Endothelial cell (in vitro differentiated cells): ENCODE measurements around the gene ABCF2. TPM values are rescaled to one million over a fixed set of nuclear protein-coding genes. Genes with fewer than 3 reads are reported as not detected.

Experiments used
- DNase-seq: peaks from one replicate; pipeline ENCODE4 v3.0.0; 2021; ENCODE audit warnings: low spot score
- H3K27ac Mint-ChIP-seq: one replicate; pipeline ENCODE4 v1.8.0; 2021; ENCODE audit warnings: mixed read lengths, inconsistent platforms; ENCODE audit not compliant: unreplicated experiment
- H3K27me3 Mint-ChIP-seq: one replicate; pipeline ENCODE4 v1.8.0; 2021; ENCODE audit warnings: mild to moderate bottlenecking, moderate library complexity, mixed read lengths, inconsistent platforms; ENCODE audit not compliant: unreplicated experiment
- H3K36me3 Mint-ChIP-seq: one replicate; pipeline ENCODE4 v1.8.0; 2021; ENCODE audit warnings: mild to moderate bottlenecking, low read depth, mixed read lengths, inconsistent platforms; ENCODE audit not compliant: unreplicated experiment
- H3K4me1 Mint-ChIP-seq: one replicate; pipeline ENCODE4 v1.8.0; 2021; ENCODE audit warnings: mild to moderate bottlenecking, mixed read lengths, inconsistent platforms; ENCODE audit not compliant: unreplicated experiment
- H3K4me3 Mint-ChIP-seq: one replicate; pipeline ENCODE4 v1.8.0; 2021; ENCODE audit warnings: mild to moderate bottlenecking, mixed read lengths, inconsistent platforms; ENCODE audit not compliant: unreplicated experiment
- H3K9me3 Mint-ChIP-seq: one replicate; pipeline ENCODE4 v1.8.0; 2021; ENCODE audit warnings: mixed read lengths, inconsistent platforms; ENCODE audit not compliant: unreplicated experiment
- total RNA-seq: library from RNA; stranded (reverse); fragmentation: NEBNext Ultra II Directional; extraction: Animal tissue kit (Norgen Biotek cat#: 25700); gene quantifications from one replicate; pipeline ENCODE4 v1.2.1, GENCODE V29; 2021; ENCODE audit not compliant: unreplicated experiment
- TF ChIP-seq, protein P1 (sequence below): fragments of 200-600 bp; sonication (generic); IDR thresholded peaks from one replicate; pipeline ENCODE4 v1.5.0; 2021; ENCODE audit warnings: antibody characterized with exemption; ENCODE audit not compliant: unreplicated experiment

Gene ABCF2
- total RNA-seq, 1 donor from 2014 or later, result 39.6 TPM

DNA sequence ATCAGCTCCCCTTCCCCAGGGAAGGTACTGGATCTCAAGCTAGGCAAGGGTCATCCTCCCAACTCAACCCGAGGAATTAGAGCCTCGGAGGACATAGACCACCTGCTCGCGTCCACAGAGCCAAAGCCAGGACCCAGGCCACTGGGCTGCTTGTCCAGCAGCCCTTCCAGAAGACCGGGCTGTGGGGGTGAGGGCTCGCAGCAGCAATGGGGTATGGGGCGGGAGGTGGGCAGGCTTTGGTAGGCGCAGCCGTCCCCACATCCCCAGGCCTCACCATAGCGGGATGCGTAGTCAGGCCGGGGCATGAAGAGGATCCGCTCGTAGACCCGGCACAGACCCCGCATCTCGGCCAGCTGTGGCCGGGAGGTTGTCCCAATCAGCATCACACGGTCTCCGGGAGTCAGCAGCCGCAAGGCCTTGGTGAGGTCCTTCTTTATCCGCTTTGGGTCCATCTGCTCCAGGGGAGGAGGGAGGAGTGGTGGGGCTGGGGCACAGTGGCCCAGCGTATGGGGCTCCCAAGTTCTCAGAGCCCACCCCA is 34.9 kb downstream of the ABCF2 start:
- H3K4me3 Mint-ChIP-seq, result no peak overlapping the region
- no peak for DNase-seq
- H3K4me1 Mint-ChIP-seq, result peaks cover 23% of the 10 kb centered on the region
- H3K27ac Mint-ChIP-seq, result no peak overlapping the region
- H3K36me3 Mint-ChIP-seq, result no peaks in the 10 kb centered on the region
- TF ChIP-seq, protein P1, sequence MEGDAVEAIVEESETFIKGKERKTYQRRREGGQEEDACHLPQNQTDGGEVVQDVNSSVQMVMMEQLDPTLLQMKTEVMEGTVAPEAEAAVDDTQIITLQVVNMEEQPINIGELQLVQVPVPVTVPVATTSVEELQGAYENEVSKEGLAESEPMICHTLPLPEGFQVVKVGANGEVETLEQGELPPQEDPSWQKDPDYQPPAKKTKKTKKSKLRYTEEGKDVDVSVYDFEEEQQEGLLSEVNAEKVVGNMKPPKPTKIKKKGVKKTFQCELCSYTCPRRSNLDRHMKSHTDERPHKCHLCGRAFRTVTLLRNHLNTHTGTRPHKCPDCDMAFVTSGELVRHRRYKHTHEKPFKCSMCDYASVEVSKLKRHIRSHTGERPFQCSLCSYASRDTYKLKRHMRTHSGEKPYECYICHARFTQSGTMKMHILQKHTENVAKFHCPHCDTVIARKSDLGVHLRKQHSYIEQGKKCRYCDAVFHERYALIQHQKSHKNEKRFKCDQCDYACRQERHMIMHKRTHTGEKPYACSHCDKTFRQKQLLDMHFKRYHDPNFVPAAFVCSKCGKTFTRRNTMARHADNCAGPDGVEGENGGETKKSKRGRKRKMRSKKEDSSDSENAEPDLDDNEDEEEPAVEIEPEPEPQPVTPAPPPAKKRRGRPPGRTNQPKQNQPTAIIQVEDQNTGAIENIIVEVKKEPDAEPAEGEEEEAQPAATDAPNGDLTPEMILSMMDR, result no peak
- no peaks in the 10 kb centered on the region for H3K9me3 Mint-ChIP-seq
- H3K27me3 Mint-ChIP-seq, result peaks cover 15% of the 10 kb centered on the region

DNA sequence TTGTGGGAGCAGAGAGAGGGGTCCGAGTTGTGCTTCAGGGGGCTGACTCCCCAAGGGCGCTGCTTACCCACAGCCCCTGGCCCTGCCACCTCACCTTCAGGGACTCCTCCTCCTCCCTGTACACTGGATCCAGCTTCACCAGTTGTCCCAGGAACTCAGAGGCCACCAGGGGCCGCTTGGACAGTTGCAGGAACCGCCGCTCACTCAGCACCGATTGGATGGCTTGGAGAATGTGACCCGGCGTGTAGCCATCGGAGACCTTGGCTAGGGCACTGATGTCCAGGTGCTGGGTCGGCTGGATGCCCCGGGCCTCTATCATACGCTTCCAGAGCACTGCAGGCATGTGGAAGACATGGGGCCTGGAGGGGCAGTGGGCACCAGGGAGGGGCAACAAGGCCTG is 35.5 kb downstream of the ABCF2 start:
- H3K36me3 Mint-ChIP-seq, result no peaks in the 10 kb centered on the region
- H3K4me1 Mint-ChIP-seq, result peaks cover 23% of the 10 kb centered on the region
- peaks cover 15% of the 10 kb centered on the region for H3K27me3 Mint-ChIP-seq
- no peak overlapping the region for H3K4me3 Mint-ChIP-seq
- H3K27ac Mint-ChIP-seq, result no peak overlapping the region
- no peak for DNase-seq
- no peaks in the 10 kb centered on the region for H3K9me3 Mint-ChIP-seq
- TF ChIP-seq, protein P1, result no peak

DNA sequence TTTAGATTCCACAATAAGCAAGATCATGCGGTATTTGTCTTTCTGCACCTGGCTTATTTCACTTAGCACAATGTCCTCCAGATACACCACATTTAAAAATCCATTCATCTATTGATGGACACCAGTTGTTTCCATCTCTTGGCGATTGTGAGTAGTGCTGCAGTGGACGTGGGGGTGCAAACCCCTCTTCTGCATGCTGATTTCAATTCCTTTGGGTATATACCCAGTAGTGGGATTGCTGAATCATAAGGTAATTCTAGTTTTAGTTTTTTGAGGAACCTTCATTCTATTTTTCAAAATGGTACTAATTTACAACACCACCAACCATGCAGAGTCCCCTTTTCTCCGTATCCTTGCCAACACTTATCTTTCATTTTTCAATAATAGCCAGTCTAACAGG is 38.0 kb downstream of the ABCF2 start:
- H3K27me3 Mint-ChIP-seq, result peaks cover 13% of the 10 kb centered on the region
- no peak overlapping the region for H3K4me3 Mint-ChIP-seq
- H3K4me1 Mint-ChIP-seq, result peaks cover 17% of the 10 kb centered on the region
- no peak overlapping the region for H3K27ac Mint-ChIP-seq
- TF ChIP-seq, protein P1, result no peak
- no peaks in the 10 kb centered on the region for H3K36me3 Mint-ChIP-seq
- H3K9me3 Mint-ChIP-seq, result no peaks in the 10 kb centered on the region
- no peak for DNase-seq

DNA sequence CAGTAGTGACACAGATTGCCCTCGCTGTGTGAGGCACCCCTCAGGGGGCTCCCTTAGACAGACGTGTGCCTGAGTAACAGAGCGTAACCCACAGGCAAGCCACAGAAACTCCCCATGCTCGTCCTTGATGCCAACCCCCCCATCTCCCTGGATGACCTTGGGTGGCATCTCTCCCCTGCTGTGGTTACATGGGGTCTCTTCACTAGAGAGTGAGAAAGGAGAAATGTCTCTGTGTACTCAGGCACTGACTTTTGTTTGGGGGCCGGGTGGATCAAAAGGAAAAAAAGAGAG is 38.8 kb downstream of the ABCF2 start:
- TF ChIP-seq, protein P1, result no peak
- no peaks in the 10 kb centered on the region for H3K36me3 Mint-ChIP-seq
- H3K27me3 Mint-ChIP-seq, result peaks cover 13% of the 10 kb centered on the region
- no peak overlapping the region for H3K4me3 Mint-ChIP-seq
- peaks cover 17% of the 10 kb centered on the region for H3K4me1 Mint-ChIP-seq
- no peak overlapping the region for H3K27ac Mint-ChIP-seq
- no peaks in the 10 kb centered on the region for H3K9me3 Mint-ChIP-seq
- no peak for DNase-seq

DNA sequence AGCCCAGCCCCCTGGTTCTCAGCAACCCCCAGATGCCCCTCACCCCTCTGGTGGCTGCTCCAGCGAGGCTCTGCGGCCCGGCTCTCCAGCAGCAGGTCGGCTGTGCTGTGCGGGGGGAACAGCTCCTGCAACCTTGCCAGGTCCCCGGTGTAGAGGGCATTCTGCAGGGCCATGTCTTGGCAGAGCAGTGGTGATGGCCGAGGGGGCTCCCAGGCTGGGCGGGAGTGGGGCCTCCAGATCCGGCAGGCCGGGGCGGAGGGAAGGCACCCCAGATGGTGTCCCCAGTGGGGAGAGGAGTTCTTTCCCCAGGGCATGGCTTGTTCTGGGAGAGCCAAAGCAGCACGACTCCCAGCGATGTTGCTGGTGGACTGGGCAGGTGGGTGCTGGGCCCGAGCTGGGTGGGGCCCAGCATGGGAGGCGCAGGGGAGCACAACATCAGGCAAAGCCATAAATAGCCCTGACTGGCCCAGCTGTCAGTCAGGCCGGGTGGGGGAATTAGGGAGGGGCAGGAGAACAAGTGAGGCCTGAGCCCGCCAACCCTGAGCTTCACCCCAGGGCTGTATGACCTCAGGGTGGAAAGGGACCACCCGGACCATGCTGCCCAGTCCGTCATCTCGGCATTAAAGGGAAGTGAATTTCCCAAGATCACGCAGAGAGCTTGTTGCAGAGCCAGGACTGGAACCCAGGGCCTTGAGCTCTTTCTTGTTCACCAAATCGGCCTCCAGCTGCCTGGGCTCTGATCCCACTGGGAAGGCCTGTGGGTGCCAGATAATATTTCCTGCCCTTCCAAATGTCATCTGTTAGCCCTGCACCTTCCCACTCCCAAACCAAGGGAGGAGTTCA is 39.4 kb downstream of the ABCF2 start:
- DNase-seq, result no peak
- TF ChIP-seq, protein P1, result no peak
- H3K36me3 Mint-ChIP-seq, result no peaks in the 10 kb centered on the region
- no peak overlapping the region for H3K4me3 Mint-ChIP-seq
- no peaks in the 10 kb centered on the region for H3K9me3 Mint-ChIP-seq
- peaks cover 13% of the 10 kb centered on the region for H3K27me3 Mint-ChIP-seq
- H3K27ac Mint-ChIP-seq, result no peak overlapping the region
- H3K4me1 Mint-ChIP-seq, result peaks cover 17% of the 10 kb centered on the region
